SK-N-DZ (cell line): ENCODE data around the gene PARP2.

Source experiments
- DNase-seq: peaks from one replicate; pipeline ENCODE4 v3.0.0-alpha.2; 2015; ENCODE audit warnings: low spot score
- small RNA-seq, 2 experiments: library from RNA; depleted of rRNA; stranded (forward); fragments of <200 nt; gene quantifications; one replicate each; pipeline ENCODE3, GENCODE V24; 2014

PARP2 gene

GRCh38 chr14:20397511-20397910 is 54.1 kb downstream of the PARP2 start:
- DNase-seq, result no peak

DNA sequence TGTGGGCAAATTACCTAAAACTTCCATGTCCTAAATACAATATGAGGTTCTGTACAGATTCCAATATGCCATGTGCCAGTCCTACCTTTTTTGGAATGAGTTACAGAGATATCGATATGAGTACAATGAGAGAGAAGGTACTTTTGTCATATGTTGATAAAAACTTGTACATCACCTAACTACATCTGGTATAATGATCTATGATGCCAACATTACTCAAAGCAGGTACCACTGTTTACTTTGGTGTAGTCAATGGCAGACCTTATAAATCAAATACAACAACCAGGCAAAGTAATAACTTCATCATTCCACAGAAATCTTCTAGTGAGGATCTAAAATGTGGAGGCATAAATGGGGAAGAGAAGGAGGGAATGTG is 57.1 kb downstream of the PARP2 start:
- no peak for DNase-seq

- no peak for DNase-seq
Measured at GRCh38 chr14:20400965-20401593, 57.6 kb downstream of the PARP2 start.

GRCh38 chr14:20403521-20403920 is 60.1 kb downstream of the PARP2 start:
- DNase-seq, result no peak

Small RNA genes within 50 kb of the gene (small RNA-seq; reads per million reads assigned to genes)
- gene SNORA79B (0.35 to 0.58 reads per million in 2 experiments), gene SNORD126 (52.6 to 1,299 reads per million in 2 experiments)
